ENCODE results near the gene CHRNA10.
"Not testable (repeated sequence)": the region's sequence is repeated elsewhere in the genome, so short reads cannot be mapped to it uniquely, and the experiment has no call there.

The CHRNA10 gene

GRCh38 chr11:3665336-3666022 lies 5.7 kb downstream of the CHRNA10 start:
- DNase-seq (ENCODE audit: low spot score): no peak

- DNase-seq (ENCODE audit: low spot score): no peak
These were observed 7.1 kb downstream of the CHRNA10 start for GRCh38 chr11:3664032-3664630.

- no peak for DNase-seq (ENCODE audit: low spot score)
These were observed 8.3 kb downstream of the CHRNA10 start for GRCh38 chr11:3662856-3663255.

GRCh38 chr11:3660960-3661359 lies 10.2 kb downstream of the CHRNA10 start:
- no peak for DNase-seq (ENCODE audit: low spot score)

- DNase-seq (ENCODE audit: low spot score): no peak
These were observed 11.3 kb downstream of the CHRNA10 start for GRCh38 chr11:3659595-3660515.

- no peak for DNase-seq (ENCODE audit: low spot score)
These were observed 12.9 kb downstream of the CHRNA10 start for GRCh38 chr11:3658252-3658651.

GRCh38 chr11:3657331-3657730 lies 13.9 kb downstream of the CHRNA10 start:
- not testable (repeated sequence) for DNase-seq (ENCODE audit: low spot score)

- no peak for DNase-seq (ENCODE audit: low spot score)
These were observed 15.6 kb downstream of the CHRNA10 start for GRCh38 chr11:3655547-3655946.

- DNase-seq (ENCODE audit: low spot score): not testable (repeated sequence)
These were observed 18.7 kb downstream of the CHRNA10 start for GRCh38 chr11:3652514-3652913.

GRCh38 chr11:3649374-3649773 lies 21.8 kb downstream of the CHRNA10 start:
- not testable (repeated sequence) for DNase-seq (ENCODE audit: low spot score)

GRCh38 chr11:3648843-3649242 lies 22.3 kb downstream of the CHRNA10 start:
- not testable (repeated sequence) for DNase-seq (ENCODE audit: low spot score)

- no peak for DNase-seq (ENCODE audit: low spot score)
These were observed 25.6 kb downstream of the CHRNA10 start for GRCh38 chr11:3645552-3645951.

GRCh38 chr11:3644817-3645235 lies 26.4 kb downstream of the CHRNA10 start, which contains the start of gene ART1:
TSS of gene ART1 (plus strand) at chr11:3645128. CDS start at chr11:3659214, 14,086 bp downstream.
- DNase-seq (ENCODE audit: low spot score): no peak

- DNase-seq (ENCODE audit: low spot score): not testable (repeated sequence)
These were observed 28.1 kb downstream of the CHRNA10 start for GRCh38 chr11:3643102-3643546.

- peak; percentile 36 for DNase-seq (ENCODE audit: low spot score)
These were observed 28.9 kb downstream of the CHRNA10 start for GRCh38 chr11:3642071-3642951.

GRCh38 chr11:3641701-3642070 lies 29.5 kb downstream of the CHRNA10 start, which contains the start of gene ART5:
TSS of gene ART5 (minus strand) at chr11:3641992. CDS start at chr11:3641862, 130 bp downstream.
- no peak for DNase-seq (ENCODE audit: low spot score)

- DNase-seq (ENCODE audit: low spot score): no peak
These were observed 30.0 kb downstream of the CHRNA10 start for GRCh38 chr11:3641191-3641590.

GRCh38 chr11:3639841-3640240 lies 31.3 kb downstream of the CHRNA10 start:
- DNase-seq (ENCODE audit: low spot score): no peak

- no peak for DNase-seq (ENCODE audit: low spot score)
These were observed 32.7 kb downstream of the CHRNA10 start for GRCh38 chr11:3638513-3638912.

GRCh38 chr11:3637201-3637600 lies 34.0 kb downstream of the CHRNA10 start:
- no peak for DNase-seq (ENCODE audit: low spot score)

- no peak for DNase-seq (ENCODE audit: low spot score)
These were observed 35.4 kb downstream of the CHRNA10 start for GRCh38 chr11:3635641-3636375.
